ENCODE results near the gene DCDC1. TPM values are rescaled to one million over a fixed set of nuclear protein-coding genes. Genes with fewer than 3 reads are reported as not detected.

DCDC1 gene
- total and polyA plus RNA-seq, 2 donors from 2014 or later: 0.39 to 6.6 TPM

DNA sequence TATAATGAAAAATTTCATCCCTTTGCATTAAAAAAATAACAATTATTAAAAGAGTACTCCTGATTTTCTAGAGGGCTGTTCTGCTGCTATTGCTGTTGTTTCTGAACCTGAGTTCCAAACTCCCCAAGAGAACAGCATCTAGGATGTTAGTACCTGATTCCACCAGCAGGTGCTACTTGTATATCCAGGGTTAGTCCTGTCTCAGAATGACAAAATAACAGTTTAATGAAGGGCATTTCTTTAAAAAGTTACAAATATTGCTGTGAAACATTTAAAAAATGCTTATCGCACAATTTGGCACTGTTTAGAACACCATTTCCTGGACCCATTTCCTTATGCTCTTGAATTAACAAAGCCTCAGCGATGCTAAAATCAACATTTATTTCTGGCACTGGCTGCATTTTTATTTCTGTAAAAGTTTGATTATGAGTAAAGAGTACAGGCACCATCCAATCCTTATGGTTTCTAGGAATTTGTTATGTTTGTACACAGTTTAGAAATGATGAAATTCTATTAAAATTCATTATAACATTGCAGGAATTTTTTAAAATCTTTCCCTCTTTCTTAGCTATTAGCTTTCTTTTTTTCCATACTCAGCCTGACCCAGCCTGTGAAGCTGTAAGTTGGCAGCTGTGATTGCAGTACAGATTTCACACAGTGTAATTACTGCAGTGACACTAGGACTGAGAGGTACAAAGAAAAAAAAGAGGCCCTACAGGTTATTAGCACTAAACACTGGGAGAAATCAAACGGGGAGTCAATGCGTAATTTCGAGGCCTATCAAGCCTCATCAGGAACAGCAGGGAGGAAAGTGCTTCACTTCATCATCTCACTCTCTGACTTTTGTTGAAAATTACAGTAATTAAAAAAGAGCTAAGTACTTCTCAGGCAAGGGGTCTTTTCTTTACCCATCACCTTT, 208.8 kb downstream of the DCDC1 start:
- intact Hi-C loops (cut with DNase I): no loop called here
- H3K4me3 ChIP-seq (ENCODE audit: low read length in 3 of 3): no peak overlapping the region
- H3K27me3 ChIP-seq (ENCODE audit: control insufficient read depth, insufficient read depth, low read length): no peaks in the 10 kb centered on the region
- no peaks in the 10 kb centered on the region for H3K4me1 ChIP-seq (ENCODE audit: control insufficient read depth in 2 of 3, insufficient read depth in 2 of 3, low read depth in 1 of 3, low read length in 3 of 3)
- no peaks in the 10 kb centered on the region for H3K9me3 ChIP-seq (ENCODE audit: control insufficient read depth in 2 of 3, insufficient read depth in 1 of 3, low read length in 3 of 3)
- no peak for DNase-seq
- TF ChIP-seq, protein P1, sequence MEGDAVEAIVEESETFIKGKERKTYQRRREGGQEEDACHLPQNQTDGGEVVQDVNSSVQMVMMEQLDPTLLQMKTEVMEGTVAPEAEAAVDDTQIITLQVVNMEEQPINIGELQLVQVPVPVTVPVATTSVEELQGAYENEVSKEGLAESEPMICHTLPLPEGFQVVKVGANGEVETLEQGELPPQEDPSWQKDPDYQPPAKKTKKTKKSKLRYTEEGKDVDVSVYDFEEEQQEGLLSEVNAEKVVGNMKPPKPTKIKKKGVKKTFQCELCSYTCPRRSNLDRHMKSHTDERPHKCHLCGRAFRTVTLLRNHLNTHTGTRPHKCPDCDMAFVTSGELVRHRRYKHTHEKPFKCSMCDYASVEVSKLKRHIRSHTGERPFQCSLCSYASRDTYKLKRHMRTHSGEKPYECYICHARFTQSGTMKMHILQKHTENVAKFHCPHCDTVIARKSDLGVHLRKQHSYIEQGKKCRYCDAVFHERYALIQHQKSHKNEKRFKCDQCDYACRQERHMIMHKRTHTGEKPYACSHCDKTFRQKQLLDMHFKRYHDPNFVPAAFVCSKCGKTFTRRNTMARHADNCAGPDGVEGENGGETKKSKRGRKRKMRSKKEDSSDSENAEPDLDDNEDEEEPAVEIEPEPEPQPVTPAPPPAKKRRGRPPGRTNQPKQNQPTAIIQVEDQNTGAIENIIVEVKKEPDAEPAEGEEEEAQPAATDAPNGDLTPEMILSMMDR (IDR thresholded peaks at IDR 0.05; ENCODE audit: borderline replicate concordance, extremely low read depth, insufficient read depth): peak; percentile 5
- H3K36me3 ChIP-seq (ENCODE audit: control insufficient read depth in 2 of 3, insufficient read depth in 3 of 3, low read length in 3 of 3): no peaks in the 10 kb centered on the region
- no peak overlapping the region for H3K9ac ChIP-seq (ENCODE audit: low read length in 3 of 3)
- FAIRE-seq: no peak
- no peak overlapping the region for H3K27ac ChIP-seq (ENCODE audit: low read depth in 2 of 2, low read length in 2 of 2)

DNA sequence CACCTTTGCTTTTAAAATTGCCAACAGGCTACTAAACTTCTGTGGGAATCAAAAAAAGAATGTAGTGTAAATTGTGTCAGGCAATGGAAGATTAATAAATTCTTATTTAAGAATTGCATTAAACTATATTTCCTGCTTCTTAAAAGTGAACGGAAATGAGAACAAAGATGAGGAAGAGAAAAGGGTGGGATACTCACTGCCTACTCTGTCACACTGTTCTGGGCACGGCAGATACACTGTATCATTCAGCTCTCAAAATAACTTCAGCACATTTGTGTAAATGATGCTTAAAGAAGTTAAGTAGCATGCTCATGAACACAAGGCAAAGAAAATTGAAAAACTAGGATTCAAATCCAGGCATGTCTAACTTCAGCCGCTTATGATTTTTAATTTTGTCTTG, 218.7 kb downstream of the DCDC1 start:
- TF ChIP-seq, protein P1 (IDR thresholded peaks at IDR 0.05; ENCODE audit: borderline replicate concordance, extremely low read depth, insufficient read depth): no peak
- H3K9ac ChIP-seq (ENCODE audit: low read length in 3 of 3): no peak overlapping the region
- intact Hi-C loops (cut with DNase I): no loop called here
- no peaks in the 10 kb centered on the region for H3K4me1 ChIP-seq (ENCODE audit: control insufficient read depth in 2 of 3, insufficient read depth in 2 of 3, low read depth in 1 of 3, low read length in 3 of 3)
- DNase-seq (peak in 1 of 5 donors; percentile 3), FAIRE-seq (no peak)
- no peaks in the 10 kb centered on the region for H3K36me3 ChIP-seq (ENCODE audit: control insufficient read depth in 2 of 3, insufficient read depth in 3 of 3, low read length in 3 of 3)
- no peaks in the 10 kb centered on the region for H3K9me3 ChIP-seq (ENCODE audit: control insufficient read depth in 2 of 3, insufficient read depth in 1 of 3, low read length in 3 of 3)
- no peak overlapping the region for H3K27ac ChIP-seq (ENCODE audit: low read depth in 2 of 2, low read length in 2 of 2)
- no peaks in the 10 kb centered on the region for H3K27me3 ChIP-seq (ENCODE audit: control insufficient read depth, insufficient read depth, low read length)
- H3K4me3 ChIP-seq (ENCODE audit: low read length in 3 of 3): no peak overlapping the region

DNA sequence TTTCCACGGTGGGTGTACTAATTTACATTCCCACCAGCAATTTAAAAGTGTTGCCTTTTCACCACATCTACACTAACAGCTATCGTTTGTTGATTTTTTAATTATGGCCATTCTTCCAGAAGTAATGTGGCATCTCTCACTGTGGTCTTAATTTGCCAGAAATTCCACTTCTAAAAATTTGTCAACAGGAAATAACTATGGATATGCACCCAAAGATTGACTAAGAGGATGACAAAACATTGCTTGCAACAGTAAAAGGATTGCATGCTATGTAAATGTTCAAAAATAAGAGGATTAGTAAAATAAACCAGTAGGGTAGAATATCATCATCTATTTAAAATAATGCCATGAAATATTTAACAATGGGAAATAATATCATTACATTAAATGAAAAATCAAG, 219.5 kb downstream of the DCDC1 start:
- no peak overlapping the region for H3K27ac ChIP-seq (ENCODE audit: low read depth in 2 of 2, low read length in 2 of 2)
- no peak overlapping the region for H3K9ac ChIP-seq (ENCODE audit: low read length in 3 of 3)
- intact Hi-C loops (cut with DNase I): no loop called here
- TF ChIP-seq, protein P1 (IDR thresholded peaks at IDR 0.05; ENCODE audit: borderline replicate concordance, extremely low read depth, insufficient read depth): no peak
- no peaks in the 10 kb centered on the region for H3K4me1 ChIP-seq (ENCODE audit: control insufficient read depth in 2 of 3, insufficient read depth in 2 of 3, low read depth in 1 of 3, low read length in 3 of 3)
- no peaks in the 10 kb centered on the region for H3K9me3 ChIP-seq (ENCODE audit: control insufficient read depth in 2 of 3, insufficient read depth in 1 of 3, low read length in 3 of 3)
- H3K36me3 ChIP-seq (ENCODE audit: control insufficient read depth in 2 of 3, insufficient read depth in 3 of 3, low read length in 3 of 3): no peaks in the 10 kb centered on the region
- H3K27me3 ChIP-seq (ENCODE audit: control insufficient read depth, insufficient read depth, low read length): no peaks in the 10 kb centered on the region
- H3K4me3 ChIP-seq (ENCODE audit: low read length in 3 of 3): no peak overlapping the region
- no peak for DNase-seq
- FAIRE-seq: no peak

Data from kidney (tissue), 14 donors.